ENCODE data around the gene TRMT2B. TPM values are rescaled to one million over a fixed set of nuclear protein-coding genes. Genes with fewer than 3 reads are reported as not detected.
"Not testable (repeated sequence)": the region's sequence is repeated elsewhere in the genome, so short reads cannot be mapped to it uniquely, and the experiment has no call there.

Gene TRMT2B
- total RNA-seq, 1 donor from 2014 or later: 9.9 TPM

DNA sequence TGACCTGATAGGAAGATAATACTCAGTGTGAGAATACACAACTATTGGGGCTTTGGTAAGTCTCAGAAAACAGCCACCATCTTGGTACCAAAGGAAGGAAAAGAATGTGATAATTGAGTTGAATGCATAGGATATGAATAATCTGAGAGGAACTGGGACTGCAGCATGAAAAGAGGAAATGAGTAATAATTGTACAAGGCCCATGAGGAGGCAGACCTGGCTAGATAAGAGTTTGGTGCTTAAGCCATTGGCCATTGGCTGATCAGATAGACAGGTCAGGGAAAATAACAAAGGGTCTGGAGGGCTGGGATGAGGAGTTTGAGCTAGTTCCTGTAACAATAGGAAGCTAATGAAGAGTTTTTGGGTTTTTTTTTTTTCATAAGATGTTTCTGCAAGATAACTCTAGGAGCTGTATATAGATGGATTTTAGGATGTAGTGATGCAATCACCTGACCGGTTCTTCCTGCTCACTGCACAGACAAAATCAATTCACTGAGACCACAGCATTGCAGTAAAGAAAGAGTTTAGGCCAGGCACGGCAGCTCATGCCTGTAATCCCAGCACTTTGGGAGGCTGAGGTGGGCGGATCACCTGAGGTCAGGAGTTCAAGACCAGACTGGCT, 5.3 kb upstream of the TRMT2B start:
- peaks cover 2% of the 10 kb centered on the region for H3K4me1 Mint-ChIP-seq (ENCODE audit: low read depth)
- peaks cover 13% of the 10 kb centered on the region for H3K9me3 Mint-ChIP-seq (ENCODE audit: low read depth)
- H3K27me3 Mint-ChIP-seq (ENCODE audit: low read depth): no peaks in the 10 kb centered on the region
- TF ChIP-seq, protein P1, sequence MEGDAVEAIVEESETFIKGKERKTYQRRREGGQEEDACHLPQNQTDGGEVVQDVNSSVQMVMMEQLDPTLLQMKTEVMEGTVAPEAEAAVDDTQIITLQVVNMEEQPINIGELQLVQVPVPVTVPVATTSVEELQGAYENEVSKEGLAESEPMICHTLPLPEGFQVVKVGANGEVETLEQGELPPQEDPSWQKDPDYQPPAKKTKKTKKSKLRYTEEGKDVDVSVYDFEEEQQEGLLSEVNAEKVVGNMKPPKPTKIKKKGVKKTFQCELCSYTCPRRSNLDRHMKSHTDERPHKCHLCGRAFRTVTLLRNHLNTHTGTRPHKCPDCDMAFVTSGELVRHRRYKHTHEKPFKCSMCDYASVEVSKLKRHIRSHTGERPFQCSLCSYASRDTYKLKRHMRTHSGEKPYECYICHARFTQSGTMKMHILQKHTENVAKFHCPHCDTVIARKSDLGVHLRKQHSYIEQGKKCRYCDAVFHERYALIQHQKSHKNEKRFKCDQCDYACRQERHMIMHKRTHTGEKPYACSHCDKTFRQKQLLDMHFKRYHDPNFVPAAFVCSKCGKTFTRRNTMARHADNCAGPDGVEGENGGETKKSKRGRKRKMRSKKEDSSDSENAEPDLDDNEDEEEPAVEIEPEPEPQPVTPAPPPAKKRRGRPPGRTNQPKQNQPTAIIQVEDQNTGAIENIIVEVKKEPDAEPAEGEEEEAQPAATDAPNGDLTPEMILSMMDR (IDR thresholded peaks at IDR 0.05): no peak
- no peak for DNase-seq (ENCODE audit: low spot score)
- H3K36me3 Mint-ChIP-seq (ENCODE audit: low read depth): no peaks in the 10 kb centered on the region
- H3K27ac Mint-ChIP-seq (ENCODE audit: unreplicated experiment): no peak overlapping the region
- no peak overlapping the region for H3K4me3 Mint-ChIP-seq (ENCODE audit: unreplicated experiment)

DNA sequence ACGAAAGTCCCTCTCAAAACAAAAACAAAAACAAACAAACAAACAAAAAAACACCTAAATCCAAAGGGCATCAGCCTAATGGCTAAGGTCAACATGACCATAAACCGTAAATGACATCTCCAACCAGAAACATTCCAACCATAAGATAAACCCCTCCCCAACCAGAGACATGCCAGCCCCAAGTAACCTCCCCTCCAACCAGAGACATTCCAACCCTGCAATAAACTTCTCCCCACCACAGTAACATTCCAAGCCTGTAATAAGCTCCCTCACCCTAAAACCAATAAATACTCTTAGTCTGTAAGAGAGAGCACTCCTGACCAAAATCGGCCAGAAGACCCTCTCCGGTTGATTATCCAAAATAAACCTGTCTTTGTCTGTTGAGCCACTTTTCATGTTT, 4.6 kb upstream of the TRMT2B start:
- not testable (repeated sequence) for DNase-seq (ENCODE audit: low spot score); H3K4me3 Mint-ChIP-seq (ENCODE audit: unreplicated experiment); H3K36me3 Mint-ChIP-seq (ENCODE audit: low read depth); H3K27me3 Mint-ChIP-seq (ENCODE audit: low read depth); H3K27ac Mint-ChIP-seq (ENCODE audit: unreplicated experiment); H3K4me1 Mint-ChIP-seq (ENCODE audit: low read depth)
- peaks cover 13% of the 10 kb centered on the region for H3K9me3 Mint-ChIP-seq (ENCODE audit: low read depth)

GRCh38 chrX:101051153-101051548, 760 bp downstream of the TRMT2B start:
- TF ChIP-seq, protein P1 (IDR thresholded peaks at IDR 0.05): no peak
- H3K27me3 Mint-ChIP-seq (ENCODE audit: low read depth): no peaks in the 10 kb centered on the region
- peak overlapping the region; percentile 93 for H3K27ac Mint-ChIP-seq (ENCODE audit: unreplicated experiment)
- H3K4me1 Mint-ChIP-seq (ENCODE audit: low read depth): peaks cover 8% of the 10 kb centered on the region
- H3K36me3 Mint-ChIP-seq (ENCODE audit: low read depth): peaks cover 2% of the 10 kb centered on the region
- peak overlapping the region; percentile 87 for H3K4me3 Mint-ChIP-seq (ENCODE audit: unreplicated experiment)
- H3K9me3 Mint-ChIP-seq (ENCODE audit: low read depth): no peaks in the 10 kb centered on the region
- no peak for DNase-seq (ENCODE audit: low spot score)

DNA sequence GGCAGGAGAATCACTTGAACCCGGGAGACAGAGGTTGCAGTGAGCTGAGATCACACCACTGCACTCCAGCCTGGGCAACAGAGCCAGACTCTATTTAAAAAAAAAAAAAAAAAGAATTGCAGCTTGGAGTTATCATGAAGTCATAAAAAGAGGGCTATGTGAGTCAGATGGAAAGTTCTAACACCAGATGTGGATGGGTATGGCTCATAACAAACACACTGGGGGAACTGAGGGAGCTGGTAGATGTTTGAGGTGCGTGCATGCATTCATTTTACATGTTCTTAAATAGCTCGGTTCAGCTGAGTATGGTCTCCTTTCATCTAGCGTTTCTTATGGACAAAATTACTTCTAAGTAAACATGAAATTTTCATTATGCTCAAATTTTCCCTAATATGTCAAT, 11.7 kb downstream of the TRMT2B start:
- H3K27ac Mint-ChIP-seq (ENCODE audit: unreplicated experiment): no peak overlapping the region
- no peaks in the 10 kb centered on the region for H3K27me3 Mint-ChIP-seq (ENCODE audit: low read depth)
- TF ChIP-seq, protein P1 (IDR thresholded peaks at IDR 0.05): no peak
- DNase-seq (ENCODE audit: low spot score): no peak
- H3K4me3 Mint-ChIP-seq (ENCODE audit: unreplicated experiment): no peak overlapping the region
- H3K4me1 Mint-ChIP-seq (ENCODE audit: low read depth): no peaks in the 10 kb centered on the region
- H3K36me3 Mint-ChIP-seq (ENCODE audit: low read depth): peaks cover 7% of the 10 kb centered on the region
- H3K9me3 Mint-ChIP-seq (ENCODE audit: low read depth): peaks cover 5% of the 10 kb centered on the region

DNA sequence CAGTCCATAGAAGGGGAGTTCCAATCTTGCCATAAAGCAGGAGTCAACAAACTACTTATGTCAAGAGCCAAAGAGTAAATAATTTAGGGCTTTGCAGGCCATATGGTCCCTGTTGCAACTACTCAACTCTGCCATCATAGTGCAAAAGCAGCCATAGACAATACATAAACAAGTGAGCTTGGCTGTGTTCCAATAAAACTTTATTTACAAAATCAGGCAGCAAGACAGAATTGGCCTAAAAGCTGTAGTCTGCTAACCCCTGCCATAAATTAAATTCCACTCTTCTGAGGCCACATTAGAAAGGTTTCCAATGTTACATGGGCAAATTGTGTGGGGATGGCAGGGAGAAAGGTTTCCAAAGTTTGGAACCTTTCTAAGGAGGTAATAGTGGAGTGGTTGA, 14.7 kb downstream of the TRMT2B start:
- Mint-ChIP-seq H3K4me3 (ENCODE audit: unreplicated experiment) (no peak overlapping the region), H3K36me3 (ENCODE audit: low read depth) (peaks cover 5% of the 10 kb centered on the region), H3K27ac (ENCODE audit: unreplicated experiment) (no peak overlapping the region), H3K4me1 (ENCODE audit: low read depth) (no peaks in the 10 kb centered on the region), H3K9me3 (ENCODE audit: low read depth) (peaks cover 3% of the 10 kb centered on the region), H3K27me3 (ENCODE audit: low read depth) (no peaks in the 10 kb centered on the region)
- TF ChIP-seq, protein P1 (IDR thresholded peaks at IDR 0.05): no peak
- DNase-seq (ENCODE audit: low spot score): no peak

DNA sequence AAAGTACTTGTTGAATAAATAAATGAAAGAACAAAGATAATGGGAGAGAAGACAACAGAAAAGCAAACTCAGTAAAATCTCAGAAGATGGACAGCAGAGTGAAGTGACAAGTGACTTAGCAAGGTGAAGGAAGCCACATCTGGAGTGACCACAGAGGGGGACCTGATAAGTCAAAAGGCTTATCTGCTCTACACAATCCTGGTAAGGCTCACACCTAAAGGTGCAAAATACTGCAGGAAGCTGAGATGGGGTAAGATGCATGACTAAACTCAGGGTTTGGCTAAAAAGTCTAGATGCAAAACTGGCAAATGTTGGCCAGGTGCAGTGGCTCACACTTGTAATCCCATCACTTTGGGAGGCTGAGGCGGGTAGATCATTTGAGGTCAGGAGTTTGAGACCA, 22.2 kb downstream of the TRMT2B start:
- Mint-ChIP-seq H3K9me3 (ENCODE audit: low read depth) (peaks cover 11% of the 10 kb centered on the region), H3K4me3 (ENCODE audit: unreplicated experiment) (no peak overlapping the region), H3K36me3 (ENCODE audit: low read depth) (peaks cover 15% of the 10 kb centered on the region), H3K4me1 (ENCODE audit: low read depth) (peaks cover 4% of the 10 kb centered on the region), H3K27me3 (ENCODE audit: low read depth) (no peaks in the 10 kb centered on the region), H3K27ac (ENCODE audit: unreplicated experiment) (no peak overlapping the region)
- DNase-seq (ENCODE audit: low spot score): no peak
- TF ChIP-seq, protein P1 (IDR thresholded peaks at IDR 0.05): no peak

Measured in chondrocyte (in vitro differentiated cells).